ENCODE data around the gene TBC1D22A.

DNA sequence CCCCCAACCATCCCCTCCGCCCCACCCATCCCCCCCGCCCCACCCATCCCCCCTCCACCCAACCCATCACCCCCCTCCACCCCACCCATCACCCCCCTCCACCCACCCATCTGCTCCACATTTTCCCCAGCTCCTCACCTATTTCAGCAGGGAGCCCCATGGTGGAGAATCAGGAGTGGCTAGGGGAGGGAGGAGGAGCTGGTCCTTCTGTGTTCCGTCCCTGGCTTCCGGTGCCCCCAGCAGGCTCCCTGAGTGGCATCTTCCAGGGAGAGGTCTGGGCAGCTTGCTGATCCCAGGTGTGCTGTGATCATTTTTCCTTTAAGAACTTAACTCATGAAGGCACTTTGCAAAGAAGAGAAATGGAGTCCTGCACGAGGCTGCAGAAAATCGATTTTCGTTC, 365.8 kb downstream of the TBC1D22A start:
- TF ChIP-seq, protein P1, sequence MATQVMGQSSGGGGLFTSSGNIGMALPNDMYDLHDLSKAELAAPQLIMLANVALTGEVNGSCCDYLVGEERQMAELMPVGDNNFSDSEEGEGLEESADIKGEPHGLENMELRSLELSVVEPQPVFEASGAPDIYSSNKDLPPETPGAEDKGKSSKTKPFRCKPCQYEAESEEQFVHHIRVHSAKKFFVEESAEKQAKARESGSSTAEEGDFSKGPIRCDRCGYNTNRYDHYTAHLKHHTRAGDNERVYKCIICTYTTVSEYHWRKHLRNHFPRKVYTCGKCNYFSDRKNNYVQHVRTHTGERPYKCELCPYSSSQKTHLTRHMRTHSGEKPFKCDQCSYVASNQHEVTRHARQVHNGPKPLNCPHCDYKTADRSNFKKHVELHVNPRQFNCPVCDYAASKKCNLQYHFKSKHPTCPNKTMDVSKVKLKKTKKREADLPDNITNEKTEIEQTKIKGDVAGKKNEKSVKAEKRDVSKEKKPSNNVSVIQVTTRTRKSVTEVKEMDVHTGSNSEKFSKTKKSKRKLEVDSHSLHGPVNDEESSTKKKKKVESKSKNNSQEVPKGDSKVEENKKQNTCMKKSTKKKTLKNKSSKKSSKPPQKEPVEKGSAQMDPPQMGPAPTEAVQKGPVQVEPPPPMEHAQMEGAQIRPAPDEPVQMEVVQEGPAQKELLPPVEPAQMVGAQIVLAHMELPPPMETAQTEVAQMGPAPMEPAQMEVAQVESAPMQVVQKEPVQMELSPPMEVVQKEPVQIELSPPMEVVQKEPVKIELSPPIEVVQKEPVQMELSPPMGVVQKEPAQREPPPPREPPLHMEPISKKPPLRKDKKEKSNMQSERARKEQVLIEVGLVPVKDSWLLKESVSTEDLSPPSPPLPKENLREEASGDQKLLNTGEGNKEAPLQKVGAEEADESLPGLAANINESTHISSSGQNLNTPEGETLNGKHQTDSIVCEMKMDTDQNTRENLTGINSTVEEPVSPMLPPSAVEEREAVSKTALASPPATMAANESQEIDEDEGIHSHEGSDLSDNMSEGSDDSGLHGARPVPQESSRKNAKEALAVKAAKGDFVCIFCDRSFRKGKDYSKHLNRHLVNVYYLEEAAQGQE (IDR thresholded peaks at IDR 0.05; ENCODE audit: low read depth, low read length), result no peak
- TF ChIP-seq EZH2phosphoT487 (IDR thresholded peaks at IDR 0.05; ENCODE audit: borderline replicate concordance, low read depth), result no peak
- TF ChIP-seq NFIC (IDR thresholded peaks at IDR 0.05; ENCODE audit: borderline replicate concordance), result no peak
- TF ChIP-seq POLR2AphosphoS5 (IDR thresholded peaks at IDR 0.05; ENCODE audit: low read depth, low read length), result no peak
- TF ChIP-seq, protein P2, sequence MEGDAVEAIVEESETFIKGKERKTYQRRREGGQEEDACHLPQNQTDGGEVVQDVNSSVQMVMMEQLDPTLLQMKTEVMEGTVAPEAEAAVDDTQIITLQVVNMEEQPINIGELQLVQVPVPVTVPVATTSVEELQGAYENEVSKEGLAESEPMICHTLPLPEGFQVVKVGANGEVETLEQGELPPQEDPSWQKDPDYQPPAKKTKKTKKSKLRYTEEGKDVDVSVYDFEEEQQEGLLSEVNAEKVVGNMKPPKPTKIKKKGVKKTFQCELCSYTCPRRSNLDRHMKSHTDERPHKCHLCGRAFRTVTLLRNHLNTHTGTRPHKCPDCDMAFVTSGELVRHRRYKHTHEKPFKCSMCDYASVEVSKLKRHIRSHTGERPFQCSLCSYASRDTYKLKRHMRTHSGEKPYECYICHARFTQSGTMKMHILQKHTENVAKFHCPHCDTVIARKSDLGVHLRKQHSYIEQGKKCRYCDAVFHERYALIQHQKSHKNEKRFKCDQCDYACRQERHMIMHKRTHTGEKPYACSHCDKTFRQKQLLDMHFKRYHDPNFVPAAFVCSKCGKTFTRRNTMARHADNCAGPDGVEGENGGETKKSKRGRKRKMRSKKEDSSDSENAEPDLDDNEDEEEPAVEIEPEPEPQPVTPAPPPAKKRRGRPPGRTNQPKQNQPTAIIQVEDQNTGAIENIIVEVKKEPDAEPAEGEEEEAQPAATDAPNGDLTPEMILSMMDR (IDR thresholded peaks at IDR 0.05), result no peak
- TF ChIP-seq ELF1 (IDR thresholded peaks at IDR 0.05), result no peak
- no peak for TF ChIP-seq GATA2 (CRISPR knock-in tag; IDR thresholded peaks at IDR 0.05)
- no peak for TF ChIP-seq YY1 (IDR thresholded peaks at IDR 0.05; ENCODE audit: low read depth)
- no peak for TF ChIP-seq RAD21 (IDR thresholded peaks at IDR 0.05; ENCODE audit: low read length)
- no peak for TF ChIP-seq TCF12 (IDR thresholded peaks at IDR 0.05)
- TF ChIP-seq NRF1 (IDR thresholded peaks at IDR 0.05; ENCODE audit: low read depth, low read length), result no peak
- TF ChIP-seq, protein P3, sequence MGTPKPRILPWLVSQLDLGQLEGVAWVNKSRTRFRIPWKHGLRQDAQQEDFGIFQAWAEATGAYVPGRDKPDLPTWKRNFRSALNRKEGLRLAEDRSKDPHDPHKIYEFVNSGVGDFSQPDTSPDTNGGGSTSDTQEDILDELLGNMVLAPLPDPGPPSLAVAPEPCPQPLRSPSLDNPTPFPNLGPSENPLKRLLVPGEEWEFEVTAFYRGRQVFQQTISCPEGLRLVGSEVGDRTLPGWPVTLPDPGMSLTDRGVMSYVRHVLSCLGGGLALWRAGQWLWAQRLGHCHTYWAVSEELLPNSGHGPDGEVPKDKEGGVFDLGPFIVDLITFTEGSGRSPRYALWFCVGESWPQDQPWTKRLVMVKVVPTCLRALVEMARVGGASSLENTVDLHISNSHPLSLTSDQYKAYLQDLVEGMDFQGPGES (IDR thresholded peaks at IDR 0.05; ENCODE audit: low read depth, low read length), result no peak
